Type B pancreatic cell (in vitro differentiated cells): ENCODE data around the gene FGD3. TPM values are rescaled to one million over a fixed set of nuclear protein-coding genes. Genes with fewer than 3 reads are reported as not detected.

Experiments
- DNase-seq: peaks from one replicate; pipeline ENCODE4 v3.0.0; 2021; ENCODE audit warnings: mixed read lengths; ENCODE audit not compliant: unreplicated experiment; ENCODE audit errors: extremely low spot score
- H3K27ac Mint-ChIP-seq: 2 replicates; pipeline ENCODE4 v1.8.0; 2021; ENCODE audit warnings: mild to moderate bottlenecking, mixed read lengths
- H3K27me3 Mint-ChIP-seq: 2 replicates; pipeline ENCODE4 v1.8.0; 2021; ENCODE audit warnings: mixed read lengths
- H3K36me3 Mint-ChIP-seq: 2 replicates; pipeline ENCODE4 v1.8.0; 2021; ENCODE audit warnings: mixed read lengths
- H3K4me1 Mint-ChIP-seq: one replicate; pipeline ENCODE4 v1.8.0; 2021; ENCODE audit warnings: mixed read lengths; ENCODE audit not compliant: unreplicated experiment
- H3K4me3 Mint-ChIP-seq: 2 replicates; pipeline ENCODE4 v1.8.0; 2021; ENCODE audit warnings: mild to moderate bottlenecking, mixed read lengths
- H3K9me3 Mint-ChIP-seq: 2 replicates; pipeline ENCODE4 v1.8.0; 2021; ENCODE audit warnings: mixed read lengths
- CTCF ChIP-seq: fragments of 200-600 bp; sonication (generic); conservative IDR thresholded peaks from 2 replicates; pipeline ENCODE4 v1.5.0; 2021; ENCODE audit warnings: antibody characterized with exemption, mild to moderate bottlenecking
- total RNA-seq: library from RNA; stranded (reverse); gene quantifications from 2 replicates; pipeline ENCODE4 v1.2.1, GENCODE V29; 2021; ENCODE audit warnings: low replicate concordance

Gene FGD3
- total RNA-seq, 1 donor from 2014 or later, result 5.5 TPM

DNA sequence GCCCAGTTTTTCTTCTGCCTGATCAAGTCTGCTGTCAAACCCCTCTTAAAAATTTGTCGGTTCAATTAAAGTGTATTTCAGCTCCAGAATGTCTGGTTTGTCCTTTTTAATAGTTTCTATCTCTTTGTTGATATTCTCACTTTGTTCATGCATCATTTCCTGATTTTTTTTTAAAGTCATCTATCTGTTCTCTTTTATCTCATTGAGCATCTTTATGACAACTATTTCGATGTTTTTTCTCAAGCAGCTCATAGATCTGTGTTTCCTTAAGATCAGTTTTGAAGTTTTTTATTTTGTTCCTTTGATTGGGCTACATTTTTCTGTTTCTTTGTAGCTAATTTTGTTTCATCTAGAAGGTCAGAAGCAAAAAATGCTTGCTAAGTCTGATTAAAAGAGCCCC lies 53.7 kb downstream of the FGD3 start:
- DNase-seq, result no peak
- Mint-ChIP-seq H3K4me1 (peaks cover 5% of the 10 kb centered on the region), H3K4me3 (no peak overlapping the region), H3K36me3 (no peaks in the 10 kb centered on the region), H3K27ac (peak overlapping the region; percentile 46), H3K9me3 (no peaks in the 10 kb centered on the region), H3K27me3 (no peaks in the 10 kb centered on the region)
- no peak for TF ChIP-seq CTCF

- peak overlapping the region; percentile 96 for H3K27ac Mint-ChIP-seq
- no peaks in the 10 kb centered on the region for H3K27me3 Mint-ChIP-seq
- DNase-seq, result no peak
- H3K36me3 Mint-ChIP-seq, result no peaks in the 10 kb centered on the region
- H3K4me3 Mint-ChIP-seq, result no peak overlapping the region
- TF ChIP-seq CTCF, result no peak
- H3K4me1 Mint-ChIP-seq, result peaks cover 5% of the 10 kb centered on the region
- no peaks in the 10 kb centered on the region for H3K9me3 Mint-ChIP-seq
These were observed 55.4 kb downstream of the FGD3 start for GRCh38 chr9:93002700-93003099.

DNA sequence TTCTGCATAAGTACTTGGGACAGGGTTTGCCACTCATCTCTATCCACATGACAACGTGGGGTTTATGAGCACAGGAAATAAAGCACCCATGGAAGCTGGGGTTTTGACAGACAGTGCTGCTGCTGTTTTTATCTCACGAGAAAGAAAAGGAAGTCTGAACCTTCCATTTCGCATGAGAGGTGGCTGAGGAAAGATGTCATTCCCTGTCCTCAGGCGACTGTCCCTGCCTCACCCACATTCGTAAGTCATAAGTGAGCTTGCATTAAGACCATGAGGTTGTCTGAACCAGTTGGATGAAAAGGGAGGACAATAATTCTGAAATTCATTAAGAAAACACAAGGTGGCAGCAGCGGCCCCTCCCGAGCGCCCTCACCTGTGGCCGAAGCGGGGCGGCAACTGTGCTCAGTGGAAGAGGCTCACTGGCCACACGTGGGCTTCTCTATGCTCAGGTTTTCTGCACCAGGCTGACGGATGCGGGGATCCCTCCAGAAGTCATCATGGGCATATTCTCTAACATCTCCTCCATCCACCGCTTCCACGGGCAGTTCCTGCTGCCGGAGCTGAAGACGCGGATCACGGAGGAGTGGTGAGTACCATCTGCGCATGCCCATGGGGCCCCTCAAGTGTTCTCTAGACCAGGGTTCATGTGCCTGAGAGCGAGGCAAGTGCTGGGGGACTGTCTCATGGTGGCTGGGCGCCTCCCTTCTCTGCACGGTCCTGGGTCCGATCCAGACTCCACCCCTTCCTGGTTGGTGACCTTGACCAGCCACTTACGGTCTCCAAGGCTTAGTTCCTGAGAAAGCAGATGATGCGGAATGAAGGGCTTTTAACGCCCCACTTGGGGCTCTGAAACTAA lies 56.5 kb downstream of the FGD3 start:
- Mint-ChIP-seq H3K9me3 (no peaks in the 10 kb centered on the region), H3K36me3 (no peaks in the 10 kb centered on the region), H3K4me3 (peak overlapping the region; percentile 68), H3K27me3 (no peaks in the 10 kb centered on the region), H3K27ac (peak overlapping the region; percentile 96), H3K4me1 (peaks cover 5% of the 10 kb centered on the region)
- TF ChIP-seq CTCF, result peak; percentile 77
- no peak for DNase-seq

DNA sequence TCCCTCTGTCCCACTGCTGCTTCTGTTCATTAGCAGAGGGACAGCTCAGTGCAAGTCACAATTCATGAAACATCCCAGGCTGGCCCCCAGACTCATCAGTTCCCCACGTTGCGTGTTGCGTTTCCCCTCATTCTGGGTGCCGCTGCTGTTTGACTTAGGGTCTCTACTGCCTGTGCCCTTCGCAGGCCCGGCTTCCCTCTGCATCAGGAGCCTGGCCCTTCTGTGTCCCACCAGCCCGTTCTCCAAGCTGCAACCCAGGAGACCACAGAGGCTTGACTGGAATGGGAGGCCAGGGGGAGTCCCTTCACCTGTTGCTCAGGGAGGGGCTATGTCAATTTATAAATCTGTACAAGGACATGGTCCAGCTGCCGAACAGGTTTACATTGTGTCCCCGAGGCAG lies 57.2 kb downstream of the FGD3 start:
- no peaks in the 10 kb centered on the region for H3K27me3 Mint-ChIP-seq
- H3K4me1 Mint-ChIP-seq, result peaks cover 5% of the 10 kb centered on the region
- H3K27ac Mint-ChIP-seq, result peak overlapping the region; percentile 96
- no peaks in the 10 kb centered on the region for H3K9me3 Mint-ChIP-seq
- no peak for TF ChIP-seq CTCF
- no peak for DNase-seq
- no peaks in the 10 kb centered on the region for H3K36me3 Mint-ChIP-seq
- no peak overlapping the region for H3K4me3 Mint-ChIP-seq

GRCh38 chr9:93005876-93006275 lies 58.6 kb downstream of the FGD3 start:
- no peak overlapping the region for H3K4me3 Mint-ChIP-seq
- TF ChIP-seq CTCF, result no peak
- no peaks in the 10 kb centered on the region for H3K27me3 Mint-ChIP-seq
- H3K4me1 Mint-ChIP-seq, result peaks cover 5% of the 10 kb centered on the region
- no peak for DNase-seq
- no peaks in the 10 kb centered on the region for H3K36me3 Mint-ChIP-seq
- H3K27ac Mint-ChIP-seq, result no peak overlapping the region
- no peaks in the 10 kb centered on the region for H3K9me3 Mint-ChIP-seq
